T-helper 2 cell treated with Interferon-gamma antibody and Interleukin-4, amounts not matched to agents 5 μg/mL and 100 μg/mL, for 36 hours (primary cell): Measurements from ENCODE around the gene CAT.

ENCODE experiments used
- DNase-seq: peaks from one replicate; pipeline ENCODE4 v3.0.0; 2021; ENCODE audit warnings: low spot score
- H3K27ac Mint-ChIP-seq: one replicate; pipeline ENCODE4 v1.8.0; 2021; ENCODE audit warnings: mild to moderate bottlenecking, mixed read lengths
- H3K27me3 Mint-ChIP-seq: one replicate; pipeline ENCODE4 v1.8.0; 2021; ENCODE audit warnings: low read depth, mixed read lengths
- H3K36me3 Mint-ChIP-seq: one replicate; pipeline ENCODE4 v1.8.0; 2021; ENCODE audit warnings: low read depth, mixed read lengths
- H3K4me1 Mint-ChIP-seq: one replicate; pipeline ENCODE4 v1.8.0; 2021; ENCODE audit warnings: low read depth, mixed read lengths
- H3K4me3 Mint-ChIP-seq: one replicate; pipeline ENCODE4 v1.8.0; 2022; ENCODE audit warnings: mild to moderate bottlenecking, moderate library complexity, mixed read lengths
- H3K9me3 Mint-ChIP-seq: one replicate; pipeline ENCODE4 v1.8.0; 2021; ENCODE audit warnings: mixed read lengths

The CAT gene

GRCh38 chr11:34487430-34487829 is 48.7 kb downstream of the CAT start:
- Mint-ChIP-seq H3K27ac (no peak overlapping the region), H3K4me1 (no peaks in the 10 kb centered on the region), H3K27me3 (no peaks in the 10 kb centered on the region), H3K4me3 (no peak overlapping the region), H3K9me3 (no peaks in the 10 kb centered on the region), H3K36me3 (no peaks in the 10 kb centered on the region)
- DNase-seq, result no peak

- Mint-ChIP-seq H3K27me3 (no peaks in the 10 kb centered on the region), H3K4me3 (no peak overlapping the region), H3K9me3 (no peaks in the 10 kb centered on the region), H3K27ac (no peak overlapping the region), H3K4me1 (no peaks in the 10 kb centered on the region), H3K36me3 (no peaks in the 10 kb centered on the region)
- DNase-seq, result no peak
Observed at GRCh38 chr11:34488855-34489557, 50.3 kb downstream of the CAT start.

GRCh38 chr11:34490304-34490703 is 51.6 kb downstream of the CAT start:
- no peaks in the 10 kb centered on the region for H3K27me3 Mint-ChIP-seq
- H3K9me3 Mint-ChIP-seq, result no peaks in the 10 kb centered on the region
- no peak overlapping the region for H3K27ac Mint-ChIP-seq
- no peak overlapping the region for H3K4me3 Mint-ChIP-seq
- DNase-seq, result no peak
- no peaks in the 10 kb centered on the region for H3K36me3 Mint-ChIP-seq
- no peaks in the 10 kb centered on the region for H3K4me1 Mint-ChIP-seq

- Mint-ChIP-seq H3K4me3 (no peak overlapping the region), H3K36me3 (no peaks in the 10 kb centered on the region), H3K4me1 (no peaks in the 10 kb centered on the region), H3K9me3 (no peaks in the 10 kb centered on the region), H3K27ac (no peak overlapping the region), H3K27me3 (peaks cover 4% of the 10 kb centered on the region)
- DNase-seq, result no peak
Observed at GRCh38 chr11:34492806-34493414, 54.2 kb downstream of the CAT start.

GRCh38 chr11:34493468-34493867 is 54.7 kb downstream of the CAT start:
- Mint-ChIP-seq H3K4me1 (no peaks in the 10 kb centered on the region), H3K36me3 (no peaks in the 10 kb centered on the region), H3K4me3 (no peak overlapping the region), H3K27me3 (peaks cover 4% of the 10 kb centered on the region), H3K27ac (no peak overlapping the region), H3K9me3 (no peaks in the 10 kb centered on the region)
- DNase-seq, result no peak

GRCh38 chr11:34493926-34494595 is 55.3 kb downstream of the CAT start:
- no peak overlapping the region for H3K27ac Mint-ChIP-seq
- no peaks in the 10 kb centered on the region for H3K9me3 Mint-ChIP-seq

GRCh38 chr11:34495239-34495723 is 56.5 kb downstream of the CAT start:
- no peaks in the 10 kb centered on the region for H3K9me3 Mint-ChIP-seq
- no peaks in the 10 kb centered on the region for H3K36me3 Mint-ChIP-seq
- no peaks in the 10 kb centered on the region for H3K4me1 Mint-ChIP-seq
- H3K27ac Mint-ChIP-seq, result no peak overlapping the region
- H3K27me3 Mint-ChIP-seq, result peaks cover 4% of the 10 kb centered on the region
- no peak for DNase-seq
- H3K4me3 Mint-ChIP-seq, result no peak overlapping the region

More at GRCh38 chr11:34493926-34494595, 55.3 kb downstream of the CAT start:
- DNase-seq, result no peak
- H3K4me1 Mint-ChIP-seq, result no peaks in the 10 kb centered on the region
- no peak overlapping the region for H3K4me3 Mint-ChIP-seq
- no peaks in the 10 kb centered on the region for H3K36me3 Mint-ChIP-seq
- H3K27me3 Mint-ChIP-seq, result peaks cover 4% of the 10 kb centered on the region

- no peak for DNase-seq
- Mint-ChIP-seq H3K27me3 (peaks cover 4% of the 10 kb centered on the region), H3K27ac (no peak overlapping the region), H3K9me3 (no peaks in the 10 kb centered on the region), H3K4me3 (no peak overlapping the region), H3K4me1 (no peaks in the 10 kb centered on the region), H3K36me3 (no peaks in the 10 kb centered on the region)
Observed at GRCh38 chr11:34495724-34496377, 57.1 kb downstream of the CAT start.

GRCh38 chr11:34499719-34500500 is 61.2 kb downstream of the CAT start:
- DNase-seq, result no peak
- Mint-ChIP-seq H3K27me3 (peaks cover 7% of the 10 kb centered on the region), H3K4me3 (no peak overlapping the region), H3K9me3 (no peaks in the 10 kb centered on the region), H3K27ac (no peak overlapping the region), H3K36me3 (no peaks in the 10 kb centered on the region), H3K4me1 (no peaks in the 10 kb centered on the region)

- no peak for DNase-seq
- no peaks in the 10 kb centered on the region for H3K4me1 Mint-ChIP-seq
- H3K36me3 Mint-ChIP-seq, result no peaks in the 10 kb centered on the region
- H3K27ac Mint-ChIP-seq, result no peak overlapping the region
- peaks cover 7% of the 10 kb centered on the region for H3K27me3 Mint-ChIP-seq
- no peak overlapping the region for H3K4me3 Mint-ChIP-seq
- no peaks in the 10 kb centered on the region for H3K9me3 Mint-ChIP-seq
Observed at GRCh38 chr11:34501500-34501899, 62.8 kb downstream of the CAT start.

- DNase-seq, result no peak
- H3K4me1 Mint-ChIP-seq, result no peaks in the 10 kb centered on the region
- no peak overlapping the region for H3K4me3 Mint-ChIP-seq
- H3K27me3 Mint-ChIP-seq, result peaks cover 7% of the 10 kb centered on the region
- no peaks in the 10 kb centered on the region for H3K36me3 Mint-ChIP-seq
- no peak overlapping the region for H3K27ac Mint-ChIP-seq
- H3K9me3 Mint-ChIP-seq, result no peaks in the 10 kb centered on the region
Observed at GRCh38 chr11:34501949-34502348, 63.2 kb downstream of the CAT start.

- H3K27me3 Mint-ChIP-seq, result peaks cover 3% of the 10 kb centered on the region
- no peak overlapping the region for H3K4me3 Mint-ChIP-seq
- no peaks in the 10 kb centered on the region for H3K36me3 Mint-ChIP-seq
- no peaks in the 10 kb centered on the region for H3K9me3 Mint-ChIP-seq
- no peak for DNase-seq
- H3K4me1 Mint-ChIP-seq, result no peaks in the 10 kb centered on the region
- no peak overlapping the region for H3K27ac Mint-ChIP-seq
Observed at GRCh38 chr11:34502949-34503348, 64.2 kb downstream of the CAT start.

- H3K4me3 Mint-ChIP-seq, result no peak overlapping the region
- no peak overlapping the region for H3K27ac Mint-ChIP-seq
- no peaks in the 10 kb centered on the region for H3K4me1 Mint-ChIP-seq
- DNase-seq, result no peak
- H3K27me3 Mint-ChIP-seq, result peaks cover 3% of the 10 kb centered on the region
- H3K9me3 Mint-ChIP-seq, result no peaks in the 10 kb centered on the region
- no peaks in the 10 kb centered on the region for H3K36me3 Mint-ChIP-seq
Observed at GRCh38 chr11:34505874-34506273, 67.1 kb downstream of the CAT start.
